MM.1S (cell line): Measurements from ENCODE around the gene CDT1.
"Not testable (repeated sequence)": the region's sequence is repeated elsewhere in the genome, so short reads cannot be mapped to it uniquely, and the experiment has no call there.

Experiments
- DNase-seq: peaks from one replicate; pipeline ENCODE4 v3.0.0-alpha.2; 2015
- H2AFZ ChIP-seq: fragments of 300-600 bp; sonication (generic); 2 replicates; pipeline ENCODE4 v1.6.0; 2016; ENCODE audit warnings: antibody characterized with exemption, low read length
- H3F3A ChIP-seq: fragments of 300-600 bp; sonication (generic); 2 replicates; pipeline ENCODE4 v1.6.1; 2016; ENCODE audit warnings: mild to moderate bottlenecking, antibody characterized with exemption, low read length, moderate library complexity, mixed read lengths; ENCODE audit not compliant: insufficient read depth
- H3K27ac ChIP-seq: fragments of 300-600 bp; sonication (generic); 2 replicates; pipeline ENCODE4 v1.5.1; 2016; ENCODE audit warnings: mild to moderate bottlenecking, low read length
- H3K27me3 ChIP-seq: fragments of 300-600 bp; sonication (generic); replicated peaks from 2 replicates; pipeline ENCODE4 v1.6.0; 2016; ENCODE audit warnings: low read length; ENCODE audit not compliant: insufficient read depth
- H3K36me3 ChIP-seq: fragments of 300-600 bp; sonication (generic); replicated peaks from 2 replicates; pipeline ENCODE4 v1.6.1; 2016; ENCODE audit warnings: mild to moderate bottlenecking, low read length, mixed read lengths; ENCODE audit not compliant: insufficient read depth
- H3K4me1 ChIP-seq: fragments of 300-600 bp; sonication (generic); 2 replicates; pipeline ENCODE4 v1.6.1; 2016; ENCODE audit warnings: low read length, mixed read lengths
- H3K4me2 ChIP-seq: fragments of 300-600 bp; sonication (generic); 2 replicates; pipeline ENCODE4 v1.6.0; 2016; ENCODE audit warnings: low read depth, low read length
- H3K4me3 ChIP-seq: fragments of 300-600 bp; sonication (generic); 2 replicates; pipeline ENCODE4 v1.5.1; 2016; ENCODE audit warnings: low read length, mixed read lengths
- H3K79me2 ChIP-seq: fragments of 300-600 bp; sonication (generic); 2 replicates; pipeline ENCODE4 v1.6.1; 2016; ENCODE audit warnings: mixed run types, low read length, mixed read lengths
- H3K9ac ChIP-seq: fragments of 300-600 bp; sonication (generic); 2 replicates; pipeline ENCODE4 v1.6.1; 2016; ENCODE audit warnings: low read length, mixed read lengths
- H3K9me2 ChIP-seq: fragments of 300-600 bp; sonication (generic); replicated peaks from 2 replicates; pipeline ENCODE4 v1.6.1; 2016; ENCODE audit warnings: mild to moderate bottlenecking, low read length, mixed read lengths; ENCODE audit not compliant: insufficient read depth
- H3K9me3 ChIP-seq: fragments of 300-600 bp; sonication (generic); replicated peaks from 2 replicates; pipeline ENCODE4 v1.6.1; 2016; ENCODE audit warnings: mild to moderate bottlenecking, low read length, mixed read lengths; ENCODE audit not compliant: insufficient read depth
- H4K20me1 ChIP-seq: fragments of 300-600 bp; sonication (generic); 2 replicates; pipeline ENCODE4 v1.6.1; 2016; ENCODE audit warnings: mild to moderate bottlenecking, low read length, moderate library complexity, mixed read lengths; ENCODE audit not compliant: insufficient read depth
- CTCF ChIP-seq: fragments of 300-600 bp; sonication (generic); IDR thresholded peaks from 2 replicates; pipeline ENCODE4 v1.5.1; 2016; ENCODE audit warnings: antibody characterized with exemption, low read length, mixed read lengths
- EZH2 ChIP-seq: fragments of 300-600 bp; sonication (generic); optimal IDR thresholded peaks from 2 replicates; pipeline ENCODE3; 2017; ENCODE audit warnings: low read depth, mild to moderate bottlenecking, antibody characterized with exemption, low read length, mixed read lengths
- EZH2phosphoT487 ChIP-seq: fragments of 300-600 bp; sonication (generic); IDR thresholded peaks from 2 replicates; pipeline ENCODE4 v1.6.1; 2018; ENCODE audit warnings: antibody characterized with exemption, low read length

The CDT1 gene

DNA sequence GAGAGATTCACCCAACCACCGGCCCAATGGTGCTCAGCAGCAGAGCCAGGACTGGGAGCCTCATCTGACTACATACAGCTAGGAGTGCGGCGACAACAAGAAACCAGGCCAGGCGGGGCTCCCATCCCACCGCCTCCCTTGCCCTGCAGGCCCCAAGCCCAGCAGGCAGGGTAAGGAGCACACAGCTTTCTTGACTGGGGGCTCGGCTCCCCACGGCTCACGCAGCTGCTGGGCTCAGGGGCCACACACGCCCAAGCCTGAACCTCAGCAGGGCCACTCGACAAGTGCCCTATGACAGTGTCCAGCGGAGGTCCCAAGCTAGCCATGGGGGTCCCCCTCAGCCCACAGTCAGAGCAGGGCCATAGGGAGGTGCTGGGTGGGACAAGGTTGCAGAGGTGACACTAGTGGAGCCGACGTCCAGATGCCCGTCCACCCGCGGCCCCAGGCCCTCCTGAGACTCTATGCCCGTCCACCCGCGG is 32.3 kb upstream of the CDT1 start:
- no peaks in the 10 kb centered on the region for H3F3A ChIP-seq
- H3K27me3 ChIP-seq: no peaks in the 10 kb centered on the region
- no peak overlapping the region for H3K27ac ChIP-seq
- no peaks in the 10 kb centered on the region for H3K9me3 ChIP-seq
- H3K4me3 ChIP-seq: no peak overlapping the region
- H3K4me2 ChIP-seq: no peak overlapping the region
- no peak overlapping the region for H2AFZ ChIP-seq
- no peaks in the 10 kb centered on the region for H3K4me1 ChIP-seq
- H3K9ac ChIP-seq: no peak overlapping the region
- H4K20me1 ChIP-seq: peaks cover 22% of the 10 kb centered on the region
- peaks cover 98% of the 10 kb centered on the region for H3K79me2 ChIP-seq
- no peaks in the 10 kb centered on the region for H3K36me3 ChIP-seq
- TF ChIP-seq EZH2phosphoT487: no peak
- no peak for TF ChIP-seq CTCF
- no peak for TF ChIP-seq EZH2
- no peaks in the 10 kb centered on the region for H3K9me2 ChIP-seq
- no peak for DNase-seq

DNA sequence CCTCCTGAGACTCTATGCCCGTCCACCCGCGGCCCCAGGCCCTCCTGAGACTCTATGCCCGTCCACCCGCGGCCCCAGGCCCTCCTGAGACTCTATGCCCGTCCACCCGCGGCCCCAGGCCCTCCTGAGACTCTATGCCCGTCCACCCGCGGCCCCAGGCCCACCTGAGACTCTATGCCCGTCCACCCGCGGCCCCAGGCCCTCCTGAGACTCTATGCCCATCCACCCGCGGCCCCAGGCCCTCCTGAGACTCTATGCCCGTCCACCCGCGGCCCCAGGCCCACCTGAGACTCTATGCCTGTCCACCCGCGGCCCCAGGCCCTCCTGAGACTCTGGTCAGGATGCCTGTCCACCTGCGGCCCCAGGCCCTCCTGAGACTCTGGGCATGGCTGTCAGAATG is 31.8 kb upstream of the CDT1 start:
- H3K4me1 ChIP-seq, H3K4me3 ChIP-seq, H3K9ac ChIP-seq, DNase-seq, H3K27ac ChIP-seq, H3K36me3 ChIP-seq, H2AFZ ChIP-seq, H3K4me2 ChIP-seq, H3K9me2 ChIP-seq, H3K27me3 ChIP-seq, H3K9me3 ChIP-seq, H3F3A ChIP-seq: not testable (repeated sequence)
- Histone ChIP-seq H4K20me1 (peaks cover 17% of the 10 kb centered on the region), H3K79me2 (peaks cover 98% of the 10 kb centered on the region)

GRCh38 chr16:88772871-88773811 is 30.4 kb upstream of the CDT1 start:
- Histone ChIP-seq H3K9me2 (no peaks in the 10 kb centered on the region), H3K36me3 (no peaks in the 10 kb centered on the region), H3K9ac (no peak overlapping the region), H3K27me3 (no peaks in the 10 kb centered on the region), H3K4me1 (no peaks in the 10 kb centered on the region), H4K20me1 (peaks cover 15% of the 10 kb centered on the region), H3K9me3 (no peaks in the 10 kb centered on the region), H2AFZ (no peak overlapping the region), H3F3A (no peaks in the 10 kb centered on the region), H3K4me3 (no peak overlapping the region), H3K27ac (no peak overlapping the region), H3K4me2 (no peak overlapping the region), H3K79me2 (peaks cover 98% of the 10 kb centered on the region)
- TF ChIP-seq EZH2: no peak
- TF ChIP-seq EZH2phosphoT487: no peak
- TF ChIP-seq CTCF: no peak
- DNase-seq: no peak

- TF ChIP-seq CTCF: no peak
- TF ChIP-seq EZH2phosphoT487: no peak
- no peak for TF ChIP-seq EZH2
- H3K9ac ChIP-seq: no peak overlapping the region
- H3K79me2 ChIP-seq: peaks cover 98% of the 10 kb centered on the region
- no peak overlapping the region for H3K4me3 ChIP-seq
- no peaks in the 10 kb centered on the region for H3K9me2 ChIP-seq
- no peaks in the 10 kb centered on the region for H3F3A ChIP-seq
- no peaks in the 10 kb centered on the region for H3K4me1 ChIP-seq
- H3K27me3 ChIP-seq: no peaks in the 10 kb centered on the region
- H3K4me2 ChIP-seq: no peak overlapping the region
- H2AFZ ChIP-seq: no peak overlapping the region
- H4K20me1 ChIP-seq: peaks cover 15% of the 10 kb centered on the region
- no peak for DNase-seq
- H3K27ac ChIP-seq: no peak overlapping the region
- no peaks in the 10 kb centered on the region for H3K9me3 ChIP-seq
- H3K36me3 ChIP-seq: no peaks in the 10 kb centered on the region
Measured at GRCh38 chr16:88773812-88774291, 29.7 kb upstream of the CDT1 start.
